RKO (cell line): ENCODE results near the gene BLOC1S6.

Source experiments
- DNase-seq: peaks from one replicate; pipeline ENCODE4 v3.0.0-alpha.2; 2016; ENCODE audit warnings: low spot score

Gene BLOC1S6

GRCh38 chr15:45588219-45588875 lies 1.2 kb downstream of the BLOC1S6 start:
- DNase-seq = peak; percentile 58

DNA sequence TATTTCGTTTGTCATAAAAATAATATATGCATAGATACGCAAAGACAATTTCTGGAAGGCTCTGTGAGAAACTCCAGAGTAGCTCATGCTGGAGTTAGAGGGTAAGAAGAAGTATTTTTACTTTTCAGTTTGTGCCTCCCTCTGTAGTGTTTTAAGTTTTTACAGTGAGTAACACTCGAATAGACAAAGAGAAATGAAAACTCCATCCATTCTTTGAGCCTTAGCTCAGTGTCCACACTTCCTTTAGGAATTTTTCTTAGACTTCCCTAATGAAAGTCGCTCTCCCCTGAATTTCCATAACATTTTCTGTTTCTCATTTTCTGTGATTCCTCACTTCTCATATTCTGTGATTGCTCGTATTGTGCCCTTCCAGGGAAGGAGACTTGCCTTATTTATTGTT lies 2.1 kb downstream of the BLOC1S6 start:
- peak; percentile 44 for DNase-seq

DNA sequence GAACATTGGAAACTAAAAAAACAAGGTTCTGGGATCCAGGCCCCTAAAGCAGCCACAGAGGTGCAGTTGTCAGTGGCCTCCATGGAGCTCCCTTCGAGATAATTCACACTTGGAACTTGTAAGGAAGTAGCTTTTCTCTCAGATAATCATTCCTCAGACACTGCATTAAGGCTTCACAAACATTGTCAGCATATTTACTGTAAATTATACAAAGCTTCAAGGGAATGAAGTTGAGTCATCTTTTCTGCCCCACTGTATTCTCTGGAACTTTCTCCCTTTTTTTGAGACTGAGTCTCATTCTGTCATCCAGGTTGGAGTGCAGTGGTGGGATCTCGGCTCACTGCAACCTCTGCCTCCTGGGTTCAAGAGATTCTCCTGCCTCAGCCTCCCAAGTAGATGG lies 7.1 kb downstream of the BLOC1S6 start:
- no peak for DNase-seq

DNA sequence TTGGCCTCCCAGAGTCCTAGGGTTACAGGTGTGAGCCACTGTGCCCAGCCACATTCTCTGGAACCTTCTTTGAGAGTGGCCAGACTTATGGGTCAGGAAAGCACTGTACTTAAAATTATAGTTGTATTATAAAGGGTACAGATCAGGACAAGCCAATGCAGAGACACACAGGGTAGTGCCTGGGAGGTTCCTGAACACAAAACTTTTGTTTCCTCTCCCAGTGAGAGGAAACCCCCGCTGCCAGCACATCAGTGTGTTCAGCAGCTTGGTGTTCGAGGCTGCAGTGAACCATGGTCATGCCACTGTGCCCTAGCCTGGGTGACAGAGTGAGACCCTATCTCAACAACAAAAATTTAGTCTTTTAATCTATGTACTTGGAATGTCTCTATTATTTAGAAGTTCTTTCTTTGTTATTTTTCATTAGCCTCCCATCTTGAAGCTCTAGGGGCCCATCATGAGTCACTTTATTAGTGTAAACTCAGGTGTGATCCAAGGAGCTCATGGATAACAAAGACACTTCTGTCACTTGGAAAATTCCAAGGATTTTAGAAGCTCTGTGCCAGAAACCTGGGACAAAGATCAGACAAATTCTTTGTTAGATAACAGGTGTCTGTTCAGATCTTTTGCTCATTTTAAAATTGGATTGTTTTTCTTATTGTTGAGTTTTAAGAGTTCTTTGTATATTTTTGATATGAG lies 7.8 kb downstream of the BLOC1S6 start:
- no peak for DNase-seq

GRCh38 chr15:45603881-45604280 lies 16.7 kb downstream of the BLOC1S6 start:
- no peak for DNase-seq

DNA sequence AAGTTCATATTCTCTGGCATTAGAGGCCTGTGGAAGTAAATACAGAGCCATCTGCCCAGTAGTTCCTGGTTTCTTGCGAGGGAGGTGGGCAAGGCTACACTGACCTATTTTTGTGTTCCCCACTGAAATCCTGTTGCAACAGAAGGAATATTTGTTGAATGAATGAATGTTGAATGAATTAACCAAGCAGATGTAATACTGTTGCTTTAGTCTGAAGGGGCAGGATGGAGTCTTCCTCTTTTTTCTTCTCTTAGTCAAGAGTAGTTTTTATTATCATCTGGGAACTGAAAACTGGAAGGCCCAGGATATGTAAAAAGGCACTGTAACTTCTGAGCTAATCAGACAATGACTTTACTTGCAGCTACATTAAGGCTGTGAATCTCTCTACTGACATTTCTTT lies 17.1 kb downstream of the BLOC1S6 start:
- DNase-seq = no peak

GRCh38 chr15:45606413-45606812 lies 19.2 kb downstream of the BLOC1S6 start:
- no peak for DNase-seq

DNA sequence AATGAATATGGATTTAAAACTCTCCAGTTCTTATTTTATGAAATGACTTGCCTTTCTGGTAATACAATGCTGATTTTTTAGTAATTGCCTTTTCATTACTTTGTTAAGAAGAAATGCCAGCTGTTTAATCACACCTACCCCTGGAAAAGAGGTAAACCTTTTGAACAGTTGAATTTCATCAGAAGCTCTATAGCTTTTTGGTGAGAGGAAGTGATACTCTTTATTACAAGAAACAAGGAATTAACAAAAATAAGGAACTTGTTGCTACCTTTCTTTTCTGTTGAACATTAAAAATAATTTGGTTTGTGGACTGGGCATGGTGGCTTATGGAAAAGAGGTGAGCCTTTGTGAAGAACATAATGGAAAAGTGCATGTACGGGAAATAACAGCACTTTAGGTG lies 19.7 kb downstream of the BLOC1S6 start:
- no peak for DNase-seq

GRCh38 chr15:45611305-45611704 lies 24.1 kb downstream of the BLOC1S6 start:
- peak; percentile 55 for DNase-seq

GRCh38 chr15:45612790-45613415 lies 25.7 kb downstream of the BLOC1S6 start:
- DNase-seq = peak; percentile 51

GRCh38 chr15:45616901-45617323 lies 29.7 kb downstream of the BLOC1S6 start:
- peak; percentile 37 for DNase-seq

- DNase-seq = no peak
Observed at GRCh38 chr15:45618813-45619212, 31.6 kb downstream of the BLOC1S6 start.

GRCh38 chr15:45628136-45628535 lies 41.0 kb downstream of the BLOC1S6 start:
- no peak for DNase-seq

DNA sequence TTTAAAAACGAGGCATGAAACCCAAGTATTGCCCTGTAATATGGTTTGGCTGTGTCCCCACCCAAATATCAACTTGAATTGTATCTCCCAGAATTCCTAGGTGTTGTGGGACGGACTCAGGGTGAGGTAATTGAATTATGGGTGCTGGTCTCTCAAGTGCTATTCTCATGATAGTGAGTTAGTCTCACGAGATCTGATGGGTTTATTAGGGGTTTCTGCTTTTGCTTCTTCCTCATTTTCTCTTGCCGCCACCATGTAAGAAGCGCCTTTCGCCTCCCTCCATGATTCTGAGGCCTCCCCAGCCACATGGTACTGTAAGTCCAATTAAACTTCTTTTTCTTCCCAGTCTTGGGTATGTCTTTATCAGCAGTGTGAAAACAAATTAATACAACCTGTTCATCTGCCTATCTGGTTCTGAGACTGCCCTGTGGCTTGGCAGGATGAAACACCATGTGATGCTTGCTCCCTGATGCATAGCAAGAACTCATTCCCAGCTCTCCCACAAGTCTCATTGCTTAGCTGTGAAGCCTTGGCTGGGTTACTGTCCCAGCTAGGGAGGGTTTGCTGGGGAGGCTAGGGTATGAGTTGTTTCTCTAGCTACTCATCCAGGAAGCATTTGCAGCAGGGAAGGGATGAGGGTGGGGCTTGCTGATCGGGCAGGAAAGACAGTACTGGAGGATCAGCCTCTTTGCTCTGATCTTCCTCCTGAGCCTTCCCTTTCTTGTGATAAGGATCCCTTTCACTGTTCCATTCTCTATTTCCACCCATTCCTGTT lies 43.9 kb downstream of the BLOC1S6 start:
- peak; percentile 87 for DNase-seq

- peak; percentile 56 for DNase-seq
Observed at GRCh38 chr15:45631776-45632175, 44.6 kb downstream of the BLOC1S6 start.

DNA sequence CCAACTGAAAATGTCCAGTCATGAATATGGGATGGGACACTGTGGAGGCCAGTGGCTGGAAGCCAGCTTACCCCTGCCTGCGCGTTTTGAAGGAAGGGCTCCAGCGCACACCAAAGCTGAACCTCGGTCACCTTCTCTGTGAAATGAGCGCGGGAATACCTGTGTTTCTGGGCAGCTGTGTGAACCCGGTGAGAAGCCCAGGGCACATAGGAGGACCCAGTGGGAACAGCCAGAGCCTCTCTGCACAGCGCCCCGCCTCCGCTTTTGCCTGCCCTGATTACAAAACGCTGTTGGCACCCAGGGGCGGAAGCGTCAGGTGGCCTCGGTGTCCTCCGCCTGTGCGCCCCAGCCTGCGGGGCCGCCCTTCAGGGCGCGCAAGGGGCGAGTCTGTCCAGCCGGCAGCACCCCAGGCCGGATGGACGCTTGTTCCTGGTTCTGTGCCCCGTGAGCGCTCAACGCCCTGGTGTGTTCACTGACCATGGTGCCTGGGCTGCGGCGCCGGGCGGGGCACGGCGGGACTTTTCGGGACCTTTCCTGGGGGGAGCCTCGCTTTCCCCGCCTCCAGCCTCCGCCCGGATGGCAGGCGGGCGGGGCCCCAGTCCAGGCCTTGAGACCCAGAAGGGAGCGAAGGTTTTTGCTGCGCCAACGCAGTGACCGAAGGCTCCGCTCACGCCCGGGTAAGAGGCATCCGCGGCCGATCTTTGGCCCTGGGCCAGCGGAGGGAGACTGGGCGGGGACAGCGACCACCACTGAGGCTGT lies 47.4 kb downstream of the BLOC1S6 start, which contains the start of gene SQOR:
Gene SQOR (plus strand): TSS at position 598 of the 759 bp plus-strand sequence. CDS start 23,895 bp downstream, outside the sequence.
- peak; percentile 87 for DNase-seq

- DNase-seq = peak; percentile 60
Observed at GRCh38 chr15:45635191-45635638, 48.0 kb downstream of the BLOC1S6 start.

GRCh38 chr15:45635763-45636292 lies 48.6 kb downstream of the BLOC1S6 start:
- no peak for DNase-seq

- DNase-seq = no peak
Observed at GRCh38 chr15:45637141-45637540, 50.0 kb downstream of the BLOC1S6 start.

DNA sequence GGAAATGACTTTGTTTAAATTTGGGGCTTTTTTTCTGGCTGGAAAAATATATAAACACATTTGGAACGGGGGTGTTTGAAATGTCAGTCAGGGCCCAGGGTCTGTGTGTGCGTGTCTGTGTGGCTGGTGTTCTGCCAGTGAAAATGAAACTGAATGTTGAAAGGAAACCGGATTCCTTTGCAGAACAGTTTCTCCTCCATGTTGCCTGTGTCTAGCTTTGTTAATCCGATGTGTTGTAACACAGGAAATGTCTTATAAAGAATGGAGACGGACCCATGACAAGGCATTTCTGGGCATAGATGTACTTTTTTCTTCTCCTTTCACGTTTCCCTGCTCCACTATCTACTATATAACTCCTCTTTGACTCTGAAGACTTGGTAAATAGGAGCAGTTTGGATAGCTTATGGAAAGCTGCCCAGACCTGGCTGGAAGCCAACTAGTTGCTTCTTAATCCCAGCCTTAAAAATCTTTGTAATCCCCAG lies 50.4 kb downstream of the BLOC1S6 start:
- DNase-seq = no peak

- peak; percentile 53 for DNase-seq
Observed at GRCh38 chr15:45640616-45641015, 53.4 kb downstream of the BLOC1S6 start.
